HepG2 (cell line): ENCODE results near the gene TMEM223. TPM values are rescaled to one million over a fixed set of nuclear protein-coding genes. Genes with fewer than 3 reads are reported as not detected.
A peak's percentile ranks its signal among the peaks of the same experiment; 100 is the strongest.

Experiments used
- FIP1L1 ChIP-seq: fragments of 200-400 bp; formaldehyde crosslinking; IDR thresholded peaks from 2 replicates; pipeline ENCODE4 v1.6.1; 2018; ENCODE audit warnings: low read depth, mild to moderate bottlenecking, low read length, moderate library complexity, borderline replicate concordance; ENCODE audit not compliant: insufficient read depth
- NCOA5 ChIP-seq: sonication (generic); formaldehyde crosslinking; IDR thresholded peaks from 2 replicates; pipeline ENCODE4 v1.4.0; 2020; ENCODE audit warnings: missing genetic modification reagents
- NR2F2 ChIP-seq: IDR thresholded peaks from 2 replicates; pipeline ENCODE4 v1.6.1; 2012; ENCODE audit warnings: low read depth, inconsistent platforms, borderline replicate concordance
- ONECUT2 ChIP-seq: sonication (generic); formaldehyde crosslinking; IDR thresholded peaks from 2 replicates; pipeline ENCODE4 v1.4.0; 2020; ENCODE audit warnings: missing genetic modification reagents
- PITX1 ChIP-seq: sonication (generic); formaldehyde crosslinking; IDR thresholded peaks from 2 replicates; pipeline ENCODE4 v1.5.1; 2020; ENCODE audit warnings: mild to moderate bottlenecking, missing genetic modification reagents
- REXO4 ChIP-seq: sonication (generic); formaldehyde crosslinking; IDR thresholded peaks from 2 replicates; pipeline ENCODE4 v1.8.0; 2022; ENCODE audit warnings: missing genetic modification reagents, mild to moderate bottlenecking, borderline replicate concordance
- RXRA ChIP-seq: sonication (generic); formaldehyde crosslinking; IDR thresholded peaks from 2 replicates; pipeline ENCODE4 v1.5.1; 2020; ENCODE audit warnings: missing genetic modification reagents
- TSC22D2 ChIP-seq: sonication (generic); formaldehyde crosslinking; IDR thresholded peaks from 2 replicates; pipeline ENCODE4 v1.5.1; 2020; ENCODE audit warnings: missing genetic modification reagents, mild to moderate bottlenecking, borderline replicate concordance
- ZNF781 ChIP-seq: sonication (generic); formaldehyde crosslinking; IDR thresholded peaks from 2 replicates; pipeline ENCODE4 v1.5.1; 2020; ENCODE audit warnings: borderline replicate concordance, mild to moderate bottlenecking, missing genetic modification reagents; ENCODE audit errors: not compliant biosample characterization
- ZNF816 ChIP-seq: sonication (generic); formaldehyde crosslinking; IDR thresholded peaks from 2 replicates; pipeline ENCODE4 v1.8.0; 2022; ENCODE audit warnings: missing genetic modification reagents, mild to moderate bottlenecking, borderline replicate concordance
- ZSCAN22 ChIP-seq: sonication (generic); formaldehyde crosslinking; IDR thresholded peaks from 2 replicates; pipeline ENCODE4 v1.4.0; 2020; ENCODE audit warnings: mild to moderate bottlenecking, missing genetic modification reagents
- polyA plus RNA-seq, 8 experiments: library from polyadenylated mRNA; depleted of rRNA in 3 of 8; stranded (reverse) in 7 of 8; unstranded in 1 of 8; fragments of >200 nt; fragmentation: Illumina TruSeq in 4 of 8; extraction: Trizol in 4 of 8; gene quantifications; 2 replicates each; pipeline versions ENCODE4 v1.2.1 to v1.2.3, GENCODE V29; 2011 to 2016; ENCODE audit warnings: low read depth in 4 of 8, missing spikeins in 1 of 8, mixed read lengths in 1 of 8; ENCODE audit not compliant: insufficient read depth in 1 of 8
- total RNA-seq, 5 experiments: library from RNA; depleted of rRNA; stranded (reverse); fragments of >200 nt; fragmentation: Illumina TruSeq; extraction: Trizol; gene quantifications; 2 replicates each; pipeline ENCODE4 v1.2.3, GENCODE V29; 2016; ENCODE audit warnings: low read depth in 1 of 5
- TF ChIP-seq, protein P1 (sequence below), 2 experiments: sonication (generic) in 1 of 2; formaldehyde crosslinking in 1 of 2; IDR thresholded peaks; 2 replicates each; pipeline versions ENCODE4 v1.4.0 to v1.6.1; 2016 to 2020; ENCODE audit warnings: borderline replicate concordance in 1 of 2, low read depth in 1 of 2, mild to moderate bottlenecking in 1 of 2, missing genetic modification reagents in 1 of 2
- TF ChIP-seq, protein P2 (sequence below): sonication (generic); formaldehyde crosslinking; IDR thresholded peaks from 2 replicates; pipeline ENCODE4 v1.4.0; 2020; ENCODE audit warnings: missing genetic modification reagents, borderline replicate concordance
- TF ChIP-seq, protein P3 (sequence below): conservative IDR thresholded peaks from 2 replicates; pipeline ENCODE4 v1.6.1; 2018; ENCODE audit warnings: missing genetic modification reagents
- TF ChIP-seq, protein P4 (sequence below): sonication (generic); formaldehyde crosslinking; IDR thresholded peaks from 2 replicates; pipeline ENCODE4 v1.5.0; 2020; ENCODE audit warnings: mild to moderate bottlenecking, missing genetic modification reagents

The TMEM223 gene
- total and polyA plus RNA-seq, 2 of the 13 experiments (the other 11 are each of a cell fraction or from before 2014, with no cell fraction given) = 19.5 to 24.9 TPM

DNA sequence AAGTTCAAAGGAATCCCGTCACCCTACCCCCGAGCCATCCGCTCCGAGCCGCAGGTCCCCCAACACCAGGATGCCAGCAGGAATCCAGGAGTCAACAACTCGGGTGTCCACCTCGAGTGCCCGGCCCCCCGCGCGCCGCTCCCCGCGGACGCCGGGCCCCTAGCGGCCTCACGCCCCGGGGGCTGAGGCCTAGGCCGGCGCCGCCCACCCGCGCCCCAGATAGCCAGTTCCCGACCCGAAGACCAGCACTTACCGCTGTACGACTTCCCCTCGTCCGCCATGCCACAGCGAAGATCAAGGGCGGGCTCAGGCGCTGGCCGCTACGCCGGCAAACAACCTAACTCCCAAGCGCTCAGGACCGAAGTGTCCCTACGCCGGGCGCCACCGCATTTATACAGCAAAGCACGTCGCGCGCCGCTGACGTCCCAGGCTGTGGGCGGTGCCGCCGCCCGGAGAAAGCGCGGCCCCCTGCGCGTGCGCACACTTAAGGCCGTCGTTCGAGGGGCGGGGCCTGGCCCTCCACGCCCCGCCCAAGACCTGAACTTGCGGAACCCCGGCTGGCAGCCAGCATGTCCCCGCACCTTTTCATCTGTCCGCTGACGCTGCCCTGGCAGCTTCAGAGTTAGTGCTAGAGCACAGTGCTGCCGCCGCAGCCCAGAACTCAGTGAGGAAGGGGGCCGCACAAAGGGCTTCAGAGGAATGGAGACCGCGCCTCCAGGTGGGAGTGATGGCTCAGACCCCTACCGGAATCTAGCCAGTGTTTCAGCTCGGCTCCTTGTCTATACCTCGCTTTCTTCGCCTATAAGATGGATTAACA lies 13.5 kb upstream of the TMEM223 start, which contains the start of gene NXF1 (continued):
- TF ChIP-seq, protein P1, sequence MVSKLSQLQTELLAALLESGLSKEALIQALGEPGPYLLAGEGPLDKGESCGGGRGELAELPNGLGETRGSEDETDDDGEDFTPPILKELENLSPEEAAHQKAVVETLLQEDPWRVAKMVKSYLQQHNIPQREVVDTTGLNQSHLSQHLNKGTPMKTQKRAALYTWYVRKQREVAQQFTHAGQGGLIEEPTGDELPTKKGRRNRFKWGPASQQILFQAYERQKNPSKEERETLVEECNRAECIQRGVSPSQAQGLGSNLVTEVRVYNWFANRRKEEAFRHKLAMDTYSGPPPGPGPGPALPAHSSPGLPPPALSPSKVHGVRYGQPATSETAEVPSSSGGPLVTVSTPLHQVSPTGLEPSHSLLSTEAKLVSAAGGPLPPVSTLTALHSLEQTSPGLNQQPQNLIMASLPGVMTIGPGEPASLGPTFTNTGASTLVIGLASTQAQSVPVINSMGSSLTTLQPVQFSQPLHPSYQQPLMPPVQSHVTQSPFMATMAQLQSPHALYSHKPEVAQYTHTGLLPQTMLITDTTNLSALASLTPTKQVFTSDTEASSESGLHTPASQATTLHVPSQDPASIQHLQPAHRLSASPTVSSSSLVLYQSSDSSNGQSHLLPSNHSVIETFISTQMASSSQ (IDR thresholded peaks at IDR 0.05; ENCODE audit: low read depth) = no peak
- TF ChIP-seq, protein P1 (CRISPR knock-in tag; IDR thresholded peaks at IDR 0.05; ENCODE audit: borderline replicate concordance) = peak; percentile 75
- TF ChIP-seq RXRA (peak; percentile 82), TSC22D2 (CRISPR knock-in tag) (peak; percentile 94), PITX1 (CRISPR knock-in tag) (peak; percentile 52; the same call in 1 of the 2 replicates), NR2F2 (peak; percentile 55; the same call in 1 of the 2 replicates), NCOA5 (CRISPR knock-in tag) (no peak), ZSCAN22 (CRISPR knock-in tag) (no peak), ZNF816 (peak; percentile 93), REXO4 (CRISPR knock-in tag) (no peak), FIP1L1 (peak; percentile 77; the same call in 1 of the 2 replicates), ONECUT2 (CRISPR knock-in tag) (no peak; the same call in 1 of the 2 replicates), ZNF781 (CRISPR knock-in tag) (peak; percentile 79)
- TF ChIP-seq, protein P2, sequence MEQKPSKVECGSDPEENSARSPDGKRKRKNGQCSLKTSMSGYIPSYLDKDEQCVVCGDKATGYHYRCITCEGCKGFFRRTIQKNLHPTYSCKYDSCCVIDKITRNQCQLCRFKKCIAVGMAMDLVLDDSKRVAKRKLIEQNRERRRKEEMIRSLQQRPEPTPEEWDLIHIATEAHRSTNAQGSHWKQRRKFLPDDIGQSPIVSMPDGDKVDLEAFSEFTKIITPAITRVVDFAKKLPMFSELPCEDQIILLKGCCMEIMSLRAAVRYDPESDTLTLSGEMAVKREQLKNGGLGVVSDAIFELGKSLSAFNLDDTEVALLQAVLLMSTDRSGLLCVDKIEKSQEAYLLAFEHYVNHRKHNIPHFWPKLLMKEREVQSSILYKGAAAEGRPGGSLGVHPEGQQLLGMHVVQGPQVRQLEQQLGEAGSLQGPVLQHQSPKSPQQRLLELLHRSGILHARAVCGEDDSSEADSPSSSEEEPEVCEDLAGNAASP (CRISPR knock-in tag) = peak; percentile 81; the same call in 1 of the 2 replicates
- TF ChIP-seq, protein P3, sequence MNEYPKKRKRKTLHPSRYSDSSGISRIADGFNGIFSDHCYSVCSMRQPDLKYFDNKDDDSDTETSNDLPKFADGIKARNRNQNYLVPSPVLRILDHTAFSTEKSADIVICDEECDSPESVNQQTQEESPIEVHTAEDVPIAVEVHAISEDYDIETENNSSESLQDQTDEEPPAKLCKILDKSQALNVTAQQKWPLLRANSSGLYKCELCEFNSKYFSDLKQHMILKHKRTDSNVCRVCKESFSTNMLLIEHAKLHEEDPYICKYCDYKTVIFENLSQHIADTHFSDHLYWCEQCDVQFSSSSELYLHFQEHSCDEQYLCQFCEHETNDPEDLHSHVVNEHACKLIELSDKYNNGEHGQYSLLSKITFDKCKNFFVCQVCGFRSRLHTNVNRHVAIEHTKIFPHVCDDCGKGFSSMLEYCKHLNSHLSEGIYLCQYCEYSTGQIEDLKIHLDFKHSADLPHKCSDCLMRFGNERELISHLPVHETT (CRISPR knock-in tag) = peak; percentile 70
- TF ChIP-seq, protein P4, sequence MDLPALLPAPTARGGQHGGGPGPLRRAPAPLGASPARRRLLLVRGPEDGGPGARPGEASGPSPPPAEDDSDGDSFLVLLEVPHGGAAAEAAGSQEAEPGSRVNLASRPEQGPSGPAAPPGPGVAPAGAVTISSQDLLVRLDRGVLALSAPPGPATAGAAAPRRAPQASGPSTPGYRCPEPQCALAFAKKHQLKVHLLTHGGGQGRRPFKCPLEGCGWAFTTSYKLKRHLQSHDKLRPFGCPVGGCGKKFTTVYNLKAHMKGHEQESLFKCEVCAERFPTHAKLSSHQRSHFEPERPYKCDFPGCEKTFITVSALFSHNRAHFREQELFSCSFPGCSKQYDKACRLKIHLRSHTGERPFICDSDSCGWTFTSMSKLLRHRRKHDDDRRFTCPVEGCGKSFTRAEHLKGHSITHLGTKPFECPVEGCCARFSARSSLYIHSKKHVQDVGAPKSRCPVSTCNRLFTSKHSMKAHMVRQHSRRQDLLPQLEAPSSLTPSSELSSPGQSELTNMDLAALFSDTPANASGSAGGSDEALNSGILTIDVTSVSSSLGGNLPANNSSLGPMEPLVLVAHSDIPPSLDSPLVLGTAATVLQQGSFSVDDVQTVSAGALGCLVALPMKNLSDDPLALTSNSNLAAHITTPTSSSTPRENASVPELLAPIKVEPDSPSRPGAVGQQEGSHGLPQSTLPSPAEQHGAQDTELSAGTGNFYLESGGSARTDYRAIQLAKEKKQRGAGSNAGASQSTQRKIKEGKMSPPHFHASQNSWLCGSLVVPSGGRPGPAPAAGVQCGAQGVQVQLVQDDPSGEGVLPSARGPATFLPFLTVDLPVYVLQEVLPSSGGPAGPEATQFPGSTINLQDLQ = no peak
